GM12874 (cell line): Measurements from ENCODE around the gene FYB2.

Source experiments
- TF ChIP-seq, protein P1 (sequence below): IDR thresholded peaks from 2 replicates; pipeline ENCODE4 v1.5.1; 2011; ENCODE audit warnings: low read depth, mild to moderate bottlenecking, control low read depth, low read length, moderate library complexity; ENCODE audit not compliant: insufficient read depth

The FYB2 gene

DNA sequence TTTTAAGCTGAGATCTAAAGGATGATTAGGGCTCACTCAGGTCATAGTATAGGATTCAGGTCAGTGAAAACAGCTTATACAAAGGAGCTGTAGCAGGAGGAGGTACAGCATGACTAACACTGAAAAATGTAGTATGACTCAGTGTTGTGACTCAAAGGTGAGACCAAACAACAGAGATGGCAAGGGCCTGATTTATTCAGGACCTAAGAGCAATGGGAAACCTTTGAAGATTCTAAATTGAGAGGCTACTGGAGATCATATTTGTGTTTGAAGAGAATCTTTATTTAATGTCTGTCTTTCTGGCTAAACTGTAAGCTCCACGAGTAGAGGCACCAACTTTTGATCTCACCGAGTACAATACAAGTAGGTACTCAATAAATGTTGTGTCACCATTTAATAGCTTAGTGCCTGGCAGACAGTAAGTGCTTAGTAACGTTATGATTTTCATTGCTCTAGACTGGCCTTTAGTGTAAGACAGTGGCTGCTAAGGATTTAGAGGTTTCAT is 130.6 kb downstream of the FYB2 start:
- TF ChIP-seq, protein P1, sequence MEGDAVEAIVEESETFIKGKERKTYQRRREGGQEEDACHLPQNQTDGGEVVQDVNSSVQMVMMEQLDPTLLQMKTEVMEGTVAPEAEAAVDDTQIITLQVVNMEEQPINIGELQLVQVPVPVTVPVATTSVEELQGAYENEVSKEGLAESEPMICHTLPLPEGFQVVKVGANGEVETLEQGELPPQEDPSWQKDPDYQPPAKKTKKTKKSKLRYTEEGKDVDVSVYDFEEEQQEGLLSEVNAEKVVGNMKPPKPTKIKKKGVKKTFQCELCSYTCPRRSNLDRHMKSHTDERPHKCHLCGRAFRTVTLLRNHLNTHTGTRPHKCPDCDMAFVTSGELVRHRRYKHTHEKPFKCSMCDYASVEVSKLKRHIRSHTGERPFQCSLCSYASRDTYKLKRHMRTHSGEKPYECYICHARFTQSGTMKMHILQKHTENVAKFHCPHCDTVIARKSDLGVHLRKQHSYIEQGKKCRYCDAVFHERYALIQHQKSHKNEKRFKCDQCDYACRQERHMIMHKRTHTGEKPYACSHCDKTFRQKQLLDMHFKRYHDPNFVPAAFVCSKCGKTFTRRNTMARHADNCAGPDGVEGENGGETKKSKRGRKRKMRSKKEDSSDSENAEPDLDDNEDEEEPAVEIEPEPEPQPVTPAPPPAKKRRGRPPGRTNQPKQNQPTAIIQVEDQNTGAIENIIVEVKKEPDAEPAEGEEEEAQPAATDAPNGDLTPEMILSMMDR, result no peak

DNA sequence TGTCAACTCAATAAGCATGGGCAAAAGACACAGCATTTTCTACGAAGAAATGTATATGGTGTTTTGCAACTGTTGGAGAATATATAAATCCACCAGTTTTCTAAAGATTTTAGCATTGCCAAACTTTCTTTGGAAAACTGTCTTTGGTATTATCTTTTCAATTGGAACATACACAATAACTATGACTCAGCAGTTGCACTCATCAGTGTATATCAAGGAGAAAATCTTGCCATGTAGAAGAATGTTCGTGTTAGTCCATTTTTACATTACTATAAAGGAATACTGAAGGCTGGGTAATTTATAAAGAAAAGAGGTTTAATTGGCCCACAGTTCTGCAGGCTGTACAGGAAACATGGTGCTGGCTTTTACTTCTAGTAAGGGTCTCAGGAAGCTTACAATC is 133.0 kb downstream of the FYB2 start:
- TF ChIP-seq, protein P1, result no peak

DNA sequence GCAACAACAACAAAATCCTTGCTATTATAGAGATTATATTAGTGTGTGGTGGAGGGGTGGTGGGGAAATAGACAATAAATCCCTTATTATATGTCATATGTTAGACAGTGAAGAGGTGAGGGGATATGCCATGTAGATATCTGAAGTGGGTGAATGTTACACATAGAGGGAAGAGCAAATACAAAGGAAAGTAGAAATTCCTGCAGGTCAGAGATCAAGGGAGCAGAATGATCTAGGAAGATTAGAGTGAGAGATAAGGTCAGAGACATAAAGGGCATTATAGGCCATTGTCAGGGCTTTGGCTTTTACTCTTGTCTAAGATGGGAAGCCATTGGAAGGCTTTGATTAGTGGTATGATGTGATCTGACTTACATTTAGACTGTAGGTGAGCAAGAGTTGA is 135.6 kb downstream of the FYB2 start:
- TF ChIP-seq, protein P1, result no peak

DNA sequence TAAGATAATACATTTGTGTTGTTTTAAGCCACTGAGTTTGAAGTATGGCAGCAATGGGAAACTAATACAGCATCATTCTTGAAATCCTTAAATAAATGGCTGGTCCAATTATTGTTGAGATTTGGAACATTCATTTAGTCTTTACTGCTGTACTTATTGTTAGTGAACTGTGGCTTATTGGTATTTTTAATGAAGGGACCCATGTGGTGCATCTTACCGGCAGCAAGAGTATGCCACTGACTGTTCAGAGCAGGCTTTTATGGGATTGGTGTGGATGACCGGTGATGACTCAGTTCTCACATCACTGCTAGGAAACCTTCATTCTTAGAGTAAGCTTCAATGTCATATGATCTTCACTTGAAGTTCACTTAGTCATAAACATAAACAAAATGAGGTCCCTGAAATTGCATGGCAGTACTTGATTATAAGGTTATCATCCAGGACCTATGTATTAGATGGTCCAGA is 142.6 kb downstream of the FYB2 start:
- TF ChIP-seq, protein P1, result no peak

DNA sequence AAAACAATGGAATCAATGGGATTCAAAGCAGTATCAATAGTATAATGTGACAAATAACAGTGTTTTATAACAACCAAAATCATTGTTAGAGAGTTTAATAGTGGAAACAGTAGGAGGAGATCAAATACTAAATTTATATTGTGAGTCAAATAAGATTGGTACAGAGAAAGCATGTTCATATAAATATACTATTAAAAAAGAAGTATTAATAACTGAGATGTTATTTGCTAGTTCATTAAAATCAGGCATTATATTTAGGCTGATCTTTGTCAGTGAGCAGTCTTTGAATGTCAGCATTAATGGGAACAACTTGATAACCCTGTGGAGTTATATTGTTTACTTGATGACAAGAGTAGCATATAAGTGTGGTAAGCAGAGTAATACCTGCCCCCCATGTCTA is 143.4 kb downstream of the FYB2 start:
- TF ChIP-seq, protein P1, result no peak

DNA sequence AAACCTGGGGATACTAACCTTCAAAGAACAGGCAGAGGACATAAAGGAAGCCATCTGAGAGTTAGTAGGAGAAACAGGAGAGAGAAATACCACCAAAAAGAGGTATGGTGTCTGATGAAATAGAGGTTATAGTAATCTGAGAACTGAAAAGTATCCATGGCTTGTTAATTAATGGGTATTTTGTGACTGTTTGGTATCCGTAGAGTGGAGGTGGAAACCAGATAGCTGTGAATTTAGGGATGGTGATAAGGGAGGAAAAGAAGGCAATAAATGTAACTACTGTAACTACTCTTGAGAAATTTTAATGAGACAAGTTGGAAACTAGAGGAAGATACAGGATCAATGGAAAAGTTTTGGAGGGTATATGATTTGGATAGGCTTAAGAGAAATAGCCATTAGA is 146.6 kb downstream of the FYB2 start:
- TF ChIP-seq, protein P1, result no peak

DNA sequence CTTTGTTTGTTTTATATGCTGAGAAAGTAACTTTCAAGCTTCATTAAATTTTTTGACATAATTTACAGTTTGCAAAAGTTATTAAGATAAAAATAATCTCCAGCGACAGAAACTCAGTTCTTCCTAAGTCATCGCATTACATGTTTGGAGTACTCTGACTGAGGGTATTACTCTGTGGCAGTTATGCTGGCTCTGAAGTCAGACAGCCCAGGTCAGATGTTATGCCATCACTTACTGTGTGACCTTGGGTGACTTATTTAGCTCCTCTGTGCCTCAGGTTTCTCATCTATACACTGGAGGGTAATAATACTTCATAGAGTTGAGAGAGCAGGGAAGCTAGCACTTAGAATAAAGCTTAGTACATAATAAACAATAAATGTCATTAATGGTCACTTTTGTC is 147.7 kb downstream of the FYB2 start:
- TF ChIP-seq, protein P1, result no peak
